ENCODE measurements around the gene ZW10. TPM values are rescaled to one million over a fixed set of nuclear protein-coding genes. Genes with fewer than 3 reads are reported as not detected.

ZW10 gene
- total RNA-seq, 2 experiments from 2014 or later, result 2.0 to 2.2 TPM

DNA sequence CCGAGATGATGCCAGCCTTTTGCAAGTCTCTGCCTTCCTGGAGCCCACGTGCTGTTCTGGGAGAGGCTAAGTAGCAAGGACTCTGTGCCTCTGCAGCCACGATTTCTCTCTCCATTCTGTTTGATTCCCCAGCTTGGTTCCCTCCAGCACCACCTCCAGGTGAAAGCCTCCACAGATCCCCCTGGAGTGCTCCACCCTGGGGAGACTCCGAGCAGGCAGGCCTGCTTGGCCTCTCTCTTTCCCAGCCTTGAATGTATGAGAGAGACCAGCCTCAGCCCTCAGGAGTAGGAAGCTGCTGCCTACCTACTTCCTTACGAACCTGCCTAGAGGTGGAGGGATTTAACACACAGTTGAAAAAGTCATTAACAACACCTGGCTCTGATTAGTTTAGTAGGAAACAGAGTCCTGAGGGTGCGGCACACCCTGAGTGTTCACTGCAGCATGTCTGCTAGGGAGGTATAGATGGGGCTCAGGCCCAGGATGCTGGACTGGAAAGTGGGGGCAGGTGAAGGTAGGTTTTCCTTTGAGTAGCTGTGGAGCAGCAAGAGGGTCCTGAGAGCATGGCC lies 89.9 kb downstream of the ZW10 start:
- Mint-ChIP-seq H3K27ac (no peak overlapping the region), H3K4me1 (ENCODE audit: low read depth) (no peaks in the 10 kb centered on the region)
- POLR2A ChIA-PET, result no interaction called here

More for the DNA sequence above, 89.9 kb downstream of the ZW10 start:
- ATAC-seq (ENCODE audit: poor library complexity) (no peak), DNase-seq (no peak)
- Histone ChIP-seq H3K36me3 (ENCODE audit: insufficient read depth, low read length) (no peaks in the 10 kb centered on the region), H3K4me3 (ENCODE audit: low read length) (no peak overlapping the region), H3K4me1 (ENCODE audit: insufficient read depth, low read length) (no peaks in the 10 kb centered on the region), H3K9me3 (ENCODE audit: control insufficient read depth in 1 of 2, insufficient read depth in 1 of 2, low read length in 2 of 2) (no peaks in the 10 kb centered on the region), H3K27ac (ENCODE audit: low read depth in 1 of 2, low read length in 2 of 2) (no peak overlapping the region), H3K27me3 (ENCODE audit: control insufficient read depth in 1 of 2, insufficient read depth in 2 of 2, low read length in 2 of 2) (peaks cover 0 to 3% of the 10 kb centered on the region in 2 experiments)
- Mint-ChIP-seq H3K4me3 (no peak overlapping the region), H3K36me3 (ENCODE audit: low read depth) (no peaks in the 10 kb centered on the region), H3K9me3 (no peaks in the 10 kb centered on the region), H3K27me3 (no peaks in the 10 kb centered on the region)
- TF ChIP-seq, protein P1, sequence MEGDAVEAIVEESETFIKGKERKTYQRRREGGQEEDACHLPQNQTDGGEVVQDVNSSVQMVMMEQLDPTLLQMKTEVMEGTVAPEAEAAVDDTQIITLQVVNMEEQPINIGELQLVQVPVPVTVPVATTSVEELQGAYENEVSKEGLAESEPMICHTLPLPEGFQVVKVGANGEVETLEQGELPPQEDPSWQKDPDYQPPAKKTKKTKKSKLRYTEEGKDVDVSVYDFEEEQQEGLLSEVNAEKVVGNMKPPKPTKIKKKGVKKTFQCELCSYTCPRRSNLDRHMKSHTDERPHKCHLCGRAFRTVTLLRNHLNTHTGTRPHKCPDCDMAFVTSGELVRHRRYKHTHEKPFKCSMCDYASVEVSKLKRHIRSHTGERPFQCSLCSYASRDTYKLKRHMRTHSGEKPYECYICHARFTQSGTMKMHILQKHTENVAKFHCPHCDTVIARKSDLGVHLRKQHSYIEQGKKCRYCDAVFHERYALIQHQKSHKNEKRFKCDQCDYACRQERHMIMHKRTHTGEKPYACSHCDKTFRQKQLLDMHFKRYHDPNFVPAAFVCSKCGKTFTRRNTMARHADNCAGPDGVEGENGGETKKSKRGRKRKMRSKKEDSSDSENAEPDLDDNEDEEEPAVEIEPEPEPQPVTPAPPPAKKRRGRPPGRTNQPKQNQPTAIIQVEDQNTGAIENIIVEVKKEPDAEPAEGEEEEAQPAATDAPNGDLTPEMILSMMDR (IDR thresholded peaks at IDR 0.05), result no peak
- CTCF ChIA-PET, result no interaction called here
- intact Hi-C loops (cut with DNase I, micrococcal nuclease), result no loop called here

Other genes with a start within 250 kb of the ZW10 start
- gene TMPRSS5, start 67.4 kb downstream of the ZW10 start, total RNA-seq, result 1 to 10 TPM in 1 of 2 experiments, under 1 TPM in 1; 0.81 to 1.6 TPM
- not detected for gene CLDN25, start 6.1 kb upstream of the ZW10 start, total RNA-seq
- 1 to 10 TPM; 7.9 to 9.4 TPM for gene USP28, start 101.9 kb upstream of the ZW10 start, total RNA-seq
- not detected for gene HTR3B, start 131.1 kb upstream of the ZW10 start, total RNA-seq
- gene HTR3A, start 201.4 kb upstream of the ZW10 start, total RNA-seq, result not detected

Measured in CD4-positive, alpha-beta T cell (primary cell).